HG03520 (cell line): ENCODE data around the gene CNKSR1.

Experiments used
- ATAC-seq: cut with Tn5 transposase; IDR thresholded peaks from one replicate; pipeline ENCODE4 v1.9.1; 2021; ENCODE audit warnings: mild to moderate bottlenecking, moderate library complexity; ENCODE audit not compliant: unreplicated experiment

Gene CNKSR1

GRCh38 chr1:26177182-26177684 is at the start of gene CNKSR1:
CNKSR1 (plus strand) TSS chr1:26177491; CDS start chr1:26177548, 57 bp downstream.
- no peak for ATAC-seq

DNA sequence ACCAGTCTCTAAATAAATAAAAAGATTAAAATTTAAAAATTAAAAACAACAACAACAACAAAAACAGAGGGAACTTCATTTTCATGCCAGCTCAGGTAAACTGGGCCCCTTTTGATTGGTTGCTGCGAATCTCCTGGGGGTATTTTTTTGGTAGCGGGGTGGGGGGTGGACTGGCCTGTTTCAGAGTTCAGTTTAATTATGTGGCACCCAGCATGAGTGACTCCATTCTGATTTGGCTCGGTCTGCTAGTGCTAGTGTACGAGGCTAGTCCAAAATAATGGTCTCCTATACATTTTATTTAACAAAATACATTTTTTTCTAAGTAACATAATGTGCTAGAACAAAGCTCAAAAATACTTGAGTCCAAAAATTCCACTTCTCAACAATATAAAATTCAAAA is 47.5 kb upstream of the CNKSR1 start:
- no peak for ATAC-seq

- ATAC-seq = no peak
Observed at GRCh38 chr1:26130695-26131094, 46.6 kb upstream of the CNKSR1 start.

- no peak for ATAC-seq
Observed at GRCh38 chr1:26132128-26132833, 45.0 kb upstream of the CNKSR1 start.

GRCh38 chr1:26132834-26133167 is 44.5 kb upstream of the CNKSR1 start:
- no peak for ATAC-seq

- no peak for ATAC-seq
Observed at GRCh38 chr1:26134466-26134865, 42.8 kb upstream of the CNKSR1 start.

GRCh38 chr1:26138974-26139558 is 38.2 kb upstream of the CNKSR1 start:
- no peak for ATAC-seq

- no peak for ATAC-seq
Observed at GRCh38 chr1:26142159-26142558, 35.1 kb upstream of the CNKSR1 start.

DNA sequence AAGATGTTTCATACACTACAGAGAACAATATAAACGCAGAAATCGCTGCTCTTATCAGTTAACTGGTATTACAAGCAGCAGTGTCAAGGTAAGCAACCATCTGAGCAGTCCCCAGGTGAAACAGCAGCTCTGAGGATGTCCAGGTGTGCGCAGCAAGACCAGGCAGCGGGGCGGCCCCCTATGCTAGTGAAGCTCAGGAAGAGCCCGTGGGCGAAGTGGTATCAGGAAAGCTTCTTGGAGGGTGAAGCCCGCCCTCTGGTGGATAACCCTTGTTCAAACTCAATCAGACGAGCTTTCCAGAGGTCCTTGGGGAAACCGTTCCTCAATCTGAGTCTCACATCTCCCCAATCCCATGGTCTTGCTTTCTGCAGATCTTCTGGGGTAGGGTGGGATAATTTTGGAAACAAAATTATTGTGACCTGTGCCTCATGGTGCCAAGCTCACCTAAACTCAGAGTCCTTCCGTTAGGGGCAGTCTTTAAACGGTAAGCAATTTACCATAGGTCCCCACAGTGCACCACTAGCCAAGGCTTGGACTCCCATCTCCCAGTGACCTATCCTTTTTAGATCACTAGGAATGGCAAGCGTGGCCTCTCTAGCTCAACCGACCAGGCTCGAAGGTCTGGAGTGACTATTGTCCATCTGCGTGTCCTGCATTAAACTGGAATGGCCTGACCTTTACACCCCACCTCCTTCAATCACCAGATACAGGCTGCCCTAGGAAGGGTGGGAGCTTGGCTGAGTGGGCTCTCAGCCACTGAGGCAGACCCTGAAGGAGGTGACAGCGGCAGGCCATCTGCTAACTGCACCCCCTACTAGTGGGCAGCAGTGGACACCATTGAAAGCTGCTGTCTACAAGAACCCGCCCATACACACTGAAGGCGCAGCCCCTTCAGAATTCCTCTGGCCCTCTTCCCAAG is 32.0 kb upstream of the CNKSR1 start:
- ATAC-seq = no peak

- no peak for ATAC-seq
Observed at GRCh38 chr1:26145960-26146294, 31.4 kb upstream of the CNKSR1 start.

DNA sequence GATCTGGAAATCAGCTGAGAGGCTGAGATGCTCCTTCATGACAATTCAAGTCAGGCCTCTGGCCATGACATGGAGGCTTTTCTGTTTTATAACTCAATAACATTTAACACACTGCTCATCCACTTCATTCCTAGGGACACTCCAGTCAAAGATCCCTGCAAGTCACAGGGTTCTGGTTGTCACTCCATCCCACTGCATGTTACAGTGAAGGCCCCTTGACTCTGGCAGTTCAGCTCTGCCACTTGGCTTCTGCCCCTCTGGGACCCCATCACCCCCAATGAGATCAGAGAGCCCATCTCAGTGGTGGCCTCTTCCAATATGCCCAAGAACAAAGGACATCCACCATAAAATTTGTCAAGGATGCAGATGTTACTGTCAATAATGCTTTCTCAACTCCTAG is 28.4 kb upstream of the CNKSR1 start:
- no peak for ATAC-seq

DNA sequence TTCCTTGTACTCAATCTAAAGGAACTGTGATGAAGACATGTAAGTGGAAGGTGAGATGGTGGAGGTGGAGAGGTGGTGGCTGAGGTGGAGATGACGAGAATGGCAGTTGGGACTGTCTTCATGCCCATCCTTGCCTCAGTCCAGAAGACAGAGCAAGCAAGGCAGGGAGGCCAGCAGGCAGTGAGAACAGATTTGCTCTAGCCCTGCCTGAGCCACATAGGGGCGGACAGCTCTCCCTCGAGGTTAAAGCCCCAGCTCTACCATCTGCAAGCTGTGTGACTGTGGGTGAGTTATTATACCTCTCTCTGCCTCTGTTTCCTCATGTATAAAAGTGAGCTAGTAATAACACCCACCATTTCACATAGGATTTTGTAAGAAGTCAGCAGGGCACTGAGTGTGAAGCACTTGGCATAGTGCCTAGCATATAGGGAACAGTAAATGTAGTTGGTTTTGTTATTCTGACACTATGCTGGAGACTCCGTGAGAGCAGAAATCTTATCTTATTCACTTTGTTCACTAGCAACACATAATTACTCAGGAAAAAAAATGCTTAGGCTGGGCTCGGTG is 23.2 kb upstream of the CNKSR1 start:
- ATAC-seq = no peak

GRCh38 chr1:26154750-26155149 is 22.5 kb upstream of the CNKSR1 start:
- ATAC-seq = no peak

- ATAC-seq = no peak
Observed at GRCh38 chr1:26155370-26156284, 21.7 kb upstream of the CNKSR1 start.

DNA sequence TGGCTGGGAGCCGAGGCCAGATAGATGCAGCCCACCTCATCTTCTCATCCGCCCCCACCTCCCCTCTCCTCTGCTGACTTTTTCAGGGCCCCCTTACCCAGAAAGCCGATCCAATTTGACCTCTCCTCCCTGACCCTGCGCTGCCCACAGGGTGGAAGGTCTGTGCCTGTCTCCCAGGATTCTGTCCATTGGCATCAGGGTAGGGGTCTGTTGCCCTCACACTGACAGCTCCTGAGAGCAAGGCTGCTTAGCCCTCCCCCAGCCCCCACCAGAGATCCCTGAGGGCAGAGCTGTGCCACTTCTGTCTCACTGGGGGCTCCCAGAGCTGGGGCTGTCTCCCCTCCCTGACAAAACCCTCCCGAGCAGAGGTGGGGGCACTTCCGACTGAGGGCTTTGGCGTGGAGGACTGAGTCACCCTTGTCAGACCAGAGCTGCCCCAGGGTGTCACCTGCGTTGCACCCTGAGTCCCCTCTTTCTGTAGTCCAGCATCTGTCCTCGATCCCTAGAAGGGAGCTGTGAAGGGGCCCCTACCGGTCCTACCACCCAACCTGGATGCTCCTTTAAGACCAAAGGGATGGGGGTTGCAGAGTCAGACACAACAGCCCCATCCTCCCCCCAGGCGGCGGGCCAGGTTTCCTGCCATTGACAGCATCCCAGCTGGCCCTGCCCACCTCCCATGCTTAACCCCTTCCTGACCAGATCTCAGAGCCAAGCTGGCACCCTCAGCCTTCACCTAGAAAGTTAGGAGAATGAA is 20.8 kb upstream of the CNKSR1 start:
- no peak for ATAC-seq

DNA sequence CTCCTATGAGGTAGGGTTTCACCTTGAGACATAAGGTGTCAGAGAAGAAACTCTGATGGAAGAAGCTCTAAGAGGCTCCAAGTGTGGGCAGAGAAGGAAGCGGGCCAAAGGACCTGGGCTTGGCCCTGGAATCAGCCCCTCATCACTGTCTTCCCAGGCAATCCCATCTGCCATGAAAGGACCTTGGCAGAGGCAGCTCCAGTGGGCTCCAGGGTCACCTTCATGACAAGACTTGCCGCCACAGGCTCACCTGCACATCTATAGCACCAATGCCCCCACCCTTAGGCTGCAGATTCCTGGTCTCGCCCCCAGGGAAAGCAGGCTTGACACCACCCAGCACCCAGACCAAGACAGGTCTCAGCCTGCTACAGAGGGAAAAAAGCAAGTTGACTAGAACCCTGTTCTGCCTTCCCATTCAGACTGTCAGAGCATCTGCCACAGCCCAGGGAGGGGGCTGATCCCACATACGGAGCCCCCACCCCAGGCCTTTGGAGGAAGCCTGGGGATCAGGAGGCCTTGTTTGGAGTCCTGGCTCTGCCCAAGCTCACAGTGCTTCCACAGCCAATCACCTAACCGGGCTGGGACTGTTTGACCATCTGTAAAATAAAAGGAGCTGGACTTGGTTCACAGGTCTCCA is 18.9 kb upstream of the CNKSR1 start:
- ATAC-seq = no peak

GRCh38 chr1:26158908-26159742 is 18.2 kb upstream of the CNKSR1 start, which contains the start of gene FAM110D:
FAM110D (plus strand) TSS chr1:26159079; CDS start chr1:26161292, 2,213 bp downstream.
- no peak for ATAC-seq

- no peak for ATAC-seq
Observed at GRCh38 chr1:26159743-26160039, 17.6 kb upstream of the CNKSR1 start.
